ENCODE data around the gene ARX.

The ARX gene

DNA sequence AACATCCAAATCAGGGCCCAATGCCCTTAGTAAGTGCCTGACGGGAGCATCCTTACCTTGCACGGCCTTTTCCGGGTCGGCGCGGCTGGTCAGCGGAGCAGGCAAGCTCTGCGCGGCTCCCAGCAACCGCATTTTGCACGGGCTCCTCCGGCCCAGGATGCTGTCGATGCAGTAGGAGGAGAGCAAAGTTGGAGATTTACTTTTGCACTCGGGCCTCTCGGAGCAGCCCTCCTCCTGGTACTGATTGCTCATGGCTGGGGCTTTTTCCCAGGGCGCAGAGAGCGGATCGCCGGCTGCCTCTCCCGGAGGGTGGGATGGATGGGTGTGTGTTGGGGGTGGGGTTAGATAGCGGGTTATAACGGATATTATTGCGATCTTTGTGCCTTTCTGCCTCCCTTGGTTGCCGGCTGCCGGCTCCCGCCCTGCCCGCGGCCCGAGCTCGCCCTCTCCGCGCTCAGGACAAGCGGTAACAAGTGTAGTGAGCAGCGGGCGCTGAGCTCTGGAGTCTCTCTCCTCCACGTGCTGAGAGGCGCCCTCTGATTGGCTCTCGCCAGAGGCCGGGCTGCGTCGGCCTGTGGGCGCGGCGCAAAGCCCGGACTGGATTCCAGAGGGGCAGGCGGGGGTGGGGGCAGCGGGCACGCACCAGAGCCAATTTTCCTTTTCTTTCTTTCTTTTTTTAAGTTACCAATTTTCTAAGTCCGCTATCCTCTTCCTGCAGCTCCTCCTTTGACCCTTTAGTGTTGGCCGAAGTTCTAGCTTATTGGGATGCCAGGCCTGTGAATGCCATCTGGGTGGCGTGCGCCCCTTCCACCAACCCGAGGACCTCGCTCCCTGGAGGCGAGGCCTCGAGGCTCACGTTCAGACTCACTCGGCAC lies at the start of gene ARX:
Gene ARX, minus strand, starts transcription at position 480 of the 875 bp plus-strand sequence. Its CDS starts 228 bp downstream, at position 252.
- peak; percentile 46 for DNase-seq

DNA sequence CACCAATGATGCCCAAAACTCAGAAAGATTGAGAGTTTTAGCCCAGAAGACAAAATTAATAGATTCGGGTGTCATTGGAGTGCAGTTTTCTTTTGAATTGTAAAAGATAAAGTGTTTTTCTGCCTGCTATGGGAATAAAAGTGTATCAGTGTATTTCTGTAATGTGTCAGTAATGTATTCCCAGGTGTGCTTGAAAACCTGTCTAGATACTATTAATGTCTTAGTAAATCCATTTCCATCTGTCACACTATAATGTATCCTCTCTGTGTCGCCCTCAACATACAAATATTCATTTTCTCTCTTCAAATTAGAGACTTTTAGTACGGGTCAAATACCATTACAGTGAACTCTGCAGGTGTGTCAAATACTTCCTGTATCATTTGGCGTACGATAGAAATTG lies 43.5 kb upstream of the ARX start:
- no peak for DNase-seq

- DNase-seq, result no peak
Measured at GRCh38 chrX:25052798-25053534, 37.2 kb upstream of the ARX start.

GRCh38 chrX:25049971-25050370 lies 34.2 kb upstream of the ARX start:
- no peak for DNase-seq

DNA sequence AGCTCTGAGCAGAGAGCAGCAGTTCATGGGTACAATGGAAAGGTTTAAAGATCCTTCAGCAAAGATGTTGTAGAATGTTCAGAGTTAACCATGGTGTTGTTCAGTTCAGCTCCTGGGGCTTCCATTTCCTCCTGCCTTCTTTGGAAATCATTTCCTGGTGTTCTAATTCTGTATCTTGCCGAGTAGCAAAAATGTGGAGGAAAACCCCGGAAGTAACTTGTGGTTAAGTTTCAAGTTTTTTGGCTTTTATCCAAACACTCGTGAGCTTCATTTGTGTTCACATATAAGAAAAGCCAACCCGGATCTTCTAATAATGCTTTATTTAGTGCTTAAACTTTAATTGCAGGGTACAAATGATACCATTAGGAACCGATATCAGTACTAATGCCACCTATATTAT lies 33.6 kb upstream of the ARX start:
- DNase-seq, result no peak

GRCh38 chrX:25048178-25048577 lies 32.4 kb upstream of the ARX start:
- DNase-seq, result no peak

DNA sequence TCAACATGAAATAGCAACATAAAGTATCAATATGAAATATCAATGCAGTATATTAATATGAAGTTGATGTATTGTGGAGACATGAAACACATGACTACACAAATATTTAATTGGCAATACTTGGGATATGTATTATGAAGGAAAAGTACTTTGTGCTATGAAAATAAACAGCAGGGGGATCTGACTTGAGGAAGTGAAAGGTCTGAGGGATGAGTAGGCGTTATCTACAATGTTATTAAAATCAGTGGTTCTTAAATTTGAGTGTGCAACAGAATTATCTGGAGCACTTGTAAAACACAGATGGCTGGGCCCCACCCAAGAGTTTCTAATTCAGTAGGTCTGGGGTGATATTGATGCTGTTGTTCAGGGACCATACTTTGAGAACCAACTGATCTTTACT lies 27.4 kb upstream of the ARX start:
- DNase-seq, result no peak

DNA sequence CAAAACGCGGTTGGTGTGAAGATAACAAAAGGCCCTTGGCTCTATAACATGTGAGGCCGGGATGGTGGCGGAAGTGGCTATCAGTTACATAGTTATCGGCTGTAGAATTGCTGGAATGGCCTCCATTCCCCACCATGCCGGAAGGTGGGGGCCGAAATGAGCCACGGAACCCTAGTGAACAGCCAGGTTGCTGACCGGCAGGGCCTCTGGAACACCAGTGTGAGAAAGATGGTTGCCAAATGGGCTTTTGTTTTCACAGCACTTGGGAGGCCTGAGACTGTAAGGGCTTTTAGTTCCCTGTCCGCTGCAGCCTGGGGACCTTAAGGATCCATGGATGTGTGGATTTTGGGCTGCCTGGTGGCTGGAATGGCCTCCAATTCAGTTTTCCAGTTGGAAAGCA lies 23.3 kb upstream of the ARX start:
- no peak for DNase-seq

GRCh38 chrX:25034889-25035288 lies 19.1 kb upstream of the ARX start:
- DNase-seq, result no peak

GRCh38 chrX:25029288-25029825 lies 13.6 kb upstream of the ARX start:
- DNase-seq, result no peak

DNA sequence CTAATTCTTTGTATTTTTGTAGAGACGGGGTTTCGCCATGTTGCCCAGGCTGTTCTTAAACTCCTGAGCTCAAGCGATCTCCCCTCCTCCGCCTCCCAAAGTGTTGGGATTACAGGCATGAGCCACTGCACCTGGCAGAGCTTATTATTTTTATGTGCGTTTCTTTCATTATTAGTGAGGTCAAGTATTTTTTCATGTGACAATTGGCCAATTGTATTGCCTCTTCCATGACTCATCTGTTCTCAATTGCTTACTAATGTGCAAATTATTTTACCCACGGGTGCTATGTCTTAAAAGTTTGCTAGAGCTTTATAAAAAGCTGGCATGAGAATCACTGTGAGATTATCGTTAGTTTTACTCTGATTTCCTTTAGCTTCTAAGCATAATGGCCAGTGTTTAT lies 13.0 kb upstream of the ARX start:
- no peak for DNase-seq

GRCh38 chrX:25026576-25026975 lies 10.8 kb upstream of the ARX start:
- DNase-seq, result no peak

DNA sequence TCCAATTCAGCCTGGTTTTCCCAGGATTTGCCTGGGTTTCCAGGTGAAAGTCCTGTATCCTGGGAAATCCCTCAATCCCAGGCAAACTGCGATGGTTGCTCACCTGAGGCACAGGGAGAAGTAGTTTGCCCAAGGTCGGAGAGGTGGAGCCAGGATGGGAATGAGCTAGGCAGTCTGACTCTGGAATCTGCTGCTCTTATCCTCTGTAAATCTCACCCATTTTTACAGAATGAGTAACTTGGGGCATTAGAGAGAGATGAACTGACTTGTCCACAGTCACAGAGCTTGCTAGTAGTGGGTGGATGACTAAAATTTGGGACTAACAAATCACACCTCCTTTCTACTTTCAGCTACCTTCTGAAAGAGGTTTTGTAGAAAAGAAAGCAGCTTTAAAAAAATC lies 9.8 kb upstream of the ARX start:
- DNase-seq, result no peak

GRCh38 chrX:25023908-25024307 lies 8.1 kb upstream of the ARX start:
- DNase-seq, result no peak

DNA sequence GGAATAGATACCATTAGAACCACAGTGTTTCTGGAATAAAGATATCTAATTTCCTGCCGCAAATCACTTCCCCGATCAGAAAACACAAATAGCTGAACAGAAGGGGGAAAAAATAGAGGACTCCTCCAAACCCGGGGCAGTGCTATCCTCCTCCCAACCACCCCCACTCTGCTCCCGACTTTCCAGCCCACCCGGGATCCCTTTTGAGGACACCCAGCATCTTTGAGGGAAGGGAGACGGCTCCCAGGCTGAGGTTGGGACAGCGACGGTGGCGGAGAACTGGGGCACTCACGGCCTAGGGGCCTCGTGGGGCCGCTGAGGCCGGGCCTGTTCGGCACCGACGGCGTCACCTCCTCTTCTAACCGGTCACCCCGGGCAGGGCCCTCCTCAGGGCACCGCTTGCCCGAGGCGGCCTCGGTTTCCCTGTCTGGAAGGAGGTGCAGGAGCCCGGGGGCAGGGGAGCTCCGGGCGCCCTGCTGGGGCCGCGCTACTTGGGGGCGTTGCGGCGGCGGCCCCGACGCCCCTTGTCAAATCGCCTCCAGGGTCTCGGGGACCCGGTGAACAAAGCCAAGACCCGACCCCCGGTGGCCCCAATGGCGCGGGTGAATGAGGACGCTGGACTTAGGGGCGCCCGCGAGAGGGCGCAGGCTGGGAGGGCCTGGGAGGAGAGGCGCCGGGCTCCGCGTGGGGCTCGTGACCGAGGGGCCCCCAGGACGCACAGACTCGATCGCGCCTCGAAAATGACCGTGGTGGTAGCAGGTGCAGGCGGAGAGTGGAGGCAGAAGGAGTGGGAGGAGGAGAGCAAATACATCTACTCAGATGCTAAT lies 6.9 kb upstream of the ARX start:
- DNase-seq, result no peak

GRCh38 chrX:25020905-25021449 lies 5.2 kb upstream of the ARX start:
- peak; percentile 8 for DNase-seq

GRCh38 chrX:25020391-25020904 lies 4.7 kb upstream of the ARX start:
- no peak for DNase-seq

GRCh38 chrX:25019707-25020390 lies 4.1 kb upstream of the ARX start:
- no peak for DNase-seq

DNA sequence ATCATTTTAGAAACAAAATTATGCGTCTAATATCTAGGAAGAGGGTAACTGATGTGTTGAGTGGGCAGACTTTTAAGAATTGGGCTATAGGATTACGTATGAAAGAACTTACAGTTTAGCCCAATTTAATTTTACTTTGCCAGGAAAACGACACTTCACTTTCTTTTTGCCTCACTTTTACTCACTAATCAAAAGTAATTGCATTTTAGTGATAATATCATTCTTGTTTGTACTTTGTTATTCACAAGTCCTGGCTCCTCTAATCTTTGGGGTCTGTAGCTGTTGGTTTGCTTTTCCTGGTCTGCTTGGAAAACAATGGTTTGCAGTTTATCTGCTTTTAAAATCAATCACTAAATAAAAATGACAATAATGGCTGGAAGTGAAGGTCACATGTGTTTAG lies 2.9 kb upstream of the ARX start:
- DNase-seq, result no peak

- no peak for DNase-seq
Measured at GRCh38 chrX:25017667-25018247, 2.0 kb upstream of the ARX start.

- no peak for DNase-seq
Measured at GRCh38 chrX:25016938-25017598, 1.3 kb upstream of the ARX start.
